ENCODE results near the gene LAMA5. TPM values are rescaled to one million over a fixed set of nuclear protein-coding genes. Genes with fewer than 3 reads are reported as not detected.
A peak's percentile ranks its signal among the peaks of the same experiment; 100 is the strongest.

Gene LAMA5
- total RNA-seq, 2 experiments from 2014 or later: 53.3 to 162 TPM

DNA sequence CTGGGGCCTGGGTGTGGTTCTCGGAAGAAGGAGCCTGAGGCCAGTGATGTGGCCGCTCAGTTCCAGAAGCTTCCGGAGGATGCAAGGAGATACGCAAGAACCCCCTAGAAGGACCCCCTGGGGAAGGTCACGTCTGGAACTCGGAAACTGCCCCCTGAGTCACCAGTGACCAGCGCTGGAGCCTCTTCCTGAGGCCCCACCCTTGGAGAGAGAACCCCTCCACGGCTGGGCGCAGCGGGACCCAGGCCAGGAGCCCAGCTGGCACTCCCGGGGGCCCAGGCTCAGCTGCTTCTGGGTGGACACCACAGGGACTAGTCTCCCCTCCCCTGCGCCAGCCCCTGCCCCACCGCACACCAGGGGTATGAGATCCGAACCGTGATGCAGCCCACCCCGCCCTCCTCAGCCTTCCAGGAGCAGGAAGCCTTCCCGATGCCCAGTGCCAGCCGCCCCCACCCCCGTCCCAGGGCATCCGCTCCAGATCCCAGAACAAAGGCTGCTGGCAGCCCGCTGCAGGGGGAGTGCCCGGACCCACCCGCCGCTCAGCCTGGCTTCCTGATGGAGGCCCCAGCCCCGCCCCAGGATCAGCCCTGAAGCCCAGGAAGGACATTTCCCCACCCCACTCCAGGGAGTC is 7.5 kb downstream of the LAMA5 start:
- no peaks in the 10 kb centered on the region for H3K79me2 ChIP-seq (ENCODE audit: insufficient read depth, low read depth, low read length)
- intact Hi-C loops (cut with micrococcal nuclease; ENCODE audit: unreplicated experiment): loop anchor here (1.0 kb wide), 1 partner anchor 20 kb away; no protein-coding TSS in a partner anchor
- ChIA-PET POLR2A (interaction anchor here (1.4 kb wide), 1 partner anchor 20 kb away, joined by 5 read pairs; no protein-coding TSS in a partner anchor), CTCF (ENCODE audit: unreplicated experiment) (interaction anchor here (0.5 kb wide), 1 partner anchor 28 kb away, joined by 3 read pairs; no protein-coding TSS in a partner anchor)
- H3K9me2 ChIP-seq (ENCODE audit: insufficient read depth, low read length): no peaks in the 10 kb centered on the region
- peak overlapping the region; percentile 61 for H3K4me2 ChIP-seq (ENCODE audit: low read length)
- no peak for TF ChIP-seq EZH2phosphoT487 (IDR thresholded peaks at IDR 0.05; ENCODE audit: borderline replicate concordance, low read depth, low read length)
- TF ChIP-seq, protein P1, sequence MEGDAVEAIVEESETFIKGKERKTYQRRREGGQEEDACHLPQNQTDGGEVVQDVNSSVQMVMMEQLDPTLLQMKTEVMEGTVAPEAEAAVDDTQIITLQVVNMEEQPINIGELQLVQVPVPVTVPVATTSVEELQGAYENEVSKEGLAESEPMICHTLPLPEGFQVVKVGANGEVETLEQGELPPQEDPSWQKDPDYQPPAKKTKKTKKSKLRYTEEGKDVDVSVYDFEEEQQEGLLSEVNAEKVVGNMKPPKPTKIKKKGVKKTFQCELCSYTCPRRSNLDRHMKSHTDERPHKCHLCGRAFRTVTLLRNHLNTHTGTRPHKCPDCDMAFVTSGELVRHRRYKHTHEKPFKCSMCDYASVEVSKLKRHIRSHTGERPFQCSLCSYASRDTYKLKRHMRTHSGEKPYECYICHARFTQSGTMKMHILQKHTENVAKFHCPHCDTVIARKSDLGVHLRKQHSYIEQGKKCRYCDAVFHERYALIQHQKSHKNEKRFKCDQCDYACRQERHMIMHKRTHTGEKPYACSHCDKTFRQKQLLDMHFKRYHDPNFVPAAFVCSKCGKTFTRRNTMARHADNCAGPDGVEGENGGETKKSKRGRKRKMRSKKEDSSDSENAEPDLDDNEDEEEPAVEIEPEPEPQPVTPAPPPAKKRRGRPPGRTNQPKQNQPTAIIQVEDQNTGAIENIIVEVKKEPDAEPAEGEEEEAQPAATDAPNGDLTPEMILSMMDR (conservative IDR thresholded peaks at IDR 0.05; ENCODE audit: low read length): no peak
- H3K27ac ChIP-seq (ENCODE audit: low read depth, low read length, poor library complexity, severe bottlenecking): peak overlapping the region; percentile 46
- H3K36me3 ChIP-seq (ENCODE audit: insufficient read depth, low read length): no peaks in the 10 kb centered on the region; the same call in 1 of the 2 replicates
- no peaks in the 10 kb centered on the region for H3K9me3 ChIP-seq (ENCODE audit: low read length)
- no peak overlapping the region for H3K4me3 ChIP-seq (ENCODE audit: low read depth, low read length, poor library complexity, severe bottlenecking)
- no peak overlapping the region for H2AFZ ChIP-seq (ENCODE audit: low read length)
- H4K20me1 ChIP-seq (ENCODE audit: insufficient read depth, low read length): no peaks in the 10 kb centered on the region
- DNase-seq (ENCODE audit: low spot score): no peak
- BruUV-seq (replicated peaks): no TSS peak
- H3K4me1 ChIP-seq (ENCODE audit: insufficient read depth, low read length, poor library complexity, severe bottlenecking): peaks cover 66% of the 10 kb centered on the region

DNA sequence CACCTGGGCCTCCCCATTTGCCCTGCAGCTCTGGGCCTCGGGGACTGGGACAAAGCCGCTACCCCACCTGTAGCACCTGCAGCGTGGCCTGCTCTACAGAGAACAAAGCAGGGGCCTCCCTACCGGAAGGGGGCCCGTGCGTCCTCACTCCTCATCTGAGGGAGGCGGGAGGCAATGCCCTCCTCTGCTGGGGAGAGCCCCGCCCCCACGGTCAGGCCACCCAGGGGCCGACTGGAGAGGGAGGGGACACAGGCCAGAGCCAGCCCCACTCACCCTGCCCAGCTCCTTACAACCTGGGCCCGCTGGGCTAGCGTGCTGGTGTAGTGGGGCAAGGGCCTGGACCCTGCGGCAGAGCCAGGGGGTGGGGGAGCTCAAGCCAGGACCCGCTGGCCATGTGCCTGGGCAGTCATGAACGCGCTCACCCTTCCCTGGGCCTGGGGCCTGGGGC is 8.0 kb downstream of the LAMA5 start:
- Histone ChIP-seq H3K36me3 (ENCODE audit: insufficient read depth, low read length) (no peaks in the 10 kb centered on the region; the same call in 1 of the 2 replicates), H3K79me2 (ENCODE audit: insufficient read depth, low read depth, low read length) (no peaks in the 10 kb centered on the region), H3K9me2 (ENCODE audit: insufficient read depth, low read length) (no peaks in the 10 kb centered on the region), H4K20me1 (ENCODE audit: insufficient read depth, low read length) (no peaks in the 10 kb centered on the region), H3K4me1 (ENCODE audit: insufficient read depth, low read length, poor library complexity, severe bottlenecking) (peaks cover 62% of the 10 kb centered on the region), H3K4me3 (ENCODE audit: low read depth, low read length, poor library complexity, severe bottlenecking) (peak overlapping the region; percentile 5), H3K9me3 (ENCODE audit: low read length) (no peaks in the 10 kb centered on the region), H2AFZ (ENCODE audit: low read length) (no peak overlapping the region), H3K4me2 (ENCODE audit: low read length) (peak overlapping the region; percentile 61), H3K27ac (ENCODE audit: low read depth, low read length, poor library complexity, severe bottlenecking) (peak overlapping the region; percentile 46)
- intact Hi-C loops (cut with micrococcal nuclease; ENCODE audit: unreplicated experiment): loop anchor here (1.0 kb wide), 1 partner anchor 20 kb away; no protein-coding TSS in a partner anchor
- BruUV-seq (replicated peaks): no TSS peak
- TF ChIP-seq, protein P1 (conservative IDR thresholded peaks at IDR 0.05; ENCODE audit: low read length): no peak
- TF ChIP-seq EZH2phosphoT487 (IDR thresholded peaks at IDR 0.05; ENCODE audit: borderline replicate concordance, low read depth, low read length): no peak
- peak; percentile 76 for DNase-seq (ENCODE audit: low spot score)
- ChIA-PET CTCF (ENCODE audit: unreplicated experiment) (interaction anchor here (0.5 kb wide), 1 partner anchor 29 kb away, joined by 3 read pairs; no protein-coding TSS in a partner anchor), POLR2A (interaction anchor here (1.4 kb wide), 1 partner anchor 20 kb away, joined by 5 read pairs; no protein-coding TSS in a partner anchor)

All from OCI-LY7 (cell line).